ENCODE measurements around the gene TECTB. TPM values are rescaled to one million over a fixed set of nuclear protein-coding genes. Genes with fewer than 3 reads are reported as not detected.

Gene TECTB
- total RNA-seq, 2 donors from 2014 or later: not detected

- Histone ChIP-seq H3K4me3 (no peak overlapping the region), H3K27me3 (no peaks in the 10 kb centered on the region), H3K27ac (no peak overlapping the region), H3K36me3 (no peaks in the 10 kb centered on the region), H3K9me3 (no peaks in the 10 kb centered on the region), H3K4me1 (peaks cover 0 to 3% of the 10 kb centered on the region in 2 donors)
- TF ChIP-seq CTCF (IDR thresholded peaks at IDR 0.05): no peak
- DNase-seq (ENCODE audit: low spot score): no peak
These were observed 64.8 kb downstream of the TECTB start for GRCh38 chr10:112347709-112348671.

GRCh38 chr10:112348759-112349158 lies 65.6 kb downstream of the TECTB start:
- Histone ChIP-seq H3K4me1 (peaks cover 0 to 3% of the 10 kb centered on the region in 2 donors), H3K27ac (no peak overlapping the region), H3K4me3 (no peak overlapping the region), H3K27me3 (no peaks in the 10 kb centered on the region), H3K36me3 (no peaks in the 10 kb centered on the region), H3K9me3 (no peaks in the 10 kb centered on the region)
- TF ChIP-seq CTCF (IDR thresholded peaks at IDR 0.05): no peak
- DNase-seq (ENCODE audit: low spot score): no peak

GRCh38 chr10:112349521-112350085 lies 66.4 kb downstream of the TECTB start:
- no peak overlapping the region for H3K27ac ChIP-seq
- no peak for DNase-seq (ENCODE audit: low spot score)

GRCh38 chr10:112351146-112351545 lies 67.9 kb downstream of the TECTB start:
- H3K36me3 ChIP-seq: no peaks in the 10 kb centered on the region
- H3K27ac ChIP-seq: peak overlapping the region in 1 of 2 donors; percentile 68
- no peak overlapping the region for H3K4me3 ChIP-seq
- DNase-seq (ENCODE audit: low spot score): no peak
- H3K27me3 ChIP-seq: no peaks in the 10 kb centered on the region
- peaks cover 0 to 3% of the 10 kb centered on the region in 2 donors for H3K4me1 ChIP-seq
- no peak for TF ChIP-seq CTCF (IDR thresholded peaks at IDR 0.05)
- H3K9me3 ChIP-seq: no peaks in the 10 kb centered on the region

More at GRCh38 chr10:112349521-112350085, 66.4 kb downstream of the TECTB start:
- Histone ChIP-seq H3K9me3 (no peaks in the 10 kb centered on the region), H3K4me3 (no peak overlapping the region), H3K27me3 (no peaks in the 10 kb centered on the region), H3K4me1 (peaks cover 0 to 3% of the 10 kb centered on the region in 2 donors), H3K36me3 (no peaks in the 10 kb centered on the region)
- TF ChIP-seq CTCF (IDR thresholded peaks at IDR 0.05): no peak

GRCh38 chr10:112352044-112352443 lies 68.8 kb downstream of the TECTB start:
- peaks cover 0 to 3% of the 10 kb centered on the region in 2 donors for H3K4me1 ChIP-seq
- H3K36me3 ChIP-seq: no peaks in the 10 kb centered on the region
- peak overlapping the region in 1 of 2 donors; percentile 68 for H3K27ac ChIP-seq
- H3K4me3 ChIP-seq: no peak overlapping the region
- H3K27me3 ChIP-seq: no peaks in the 10 kb centered on the region
- no peaks in the 10 kb centered on the region for H3K9me3 ChIP-seq
- no peak for DNase-seq (ENCODE audit: low spot score)
- no peak for TF ChIP-seq CTCF (IDR thresholded peaks at IDR 0.05)

All from right atrium auricular region (tissue), 2 donors.